DND-41 (cell line): ENCODE results near the gene TFEB.

ENCODE experiments used
- ATAC-seq: fragments of 200-7000 bp; cut with Tn5 transposase; 3 replicates; pipeline ENCODE4 v1.9.1; 2021; ENCODE audit warnings: low read depth; ENCODE audit not compliant: insufficient read depth
- DNase-seq: peaks from one replicate; pipeline ENCODE4 v3.0.0-alpha.2; 2020
- H2AFZ ChIP-seq: 2 replicates; pipeline ENCODE4 v1.6.0; 2012; ENCODE audit warnings: low read depth, low read length
- H3K27ac ChIP-seq: 2 replicates; pipeline ENCODE4 v1.5.1; 2012; ENCODE audit warnings: low read length, inconsistent platforms
- H3K27me3 ChIP-seq: fragments of 200-600 bp; sonication (generic); 2 replicates; pipeline ENCODE4 v1.6.0; 2012; ENCODE audit warnings: low read length, mild to moderate bottlenecking, inconsistent platforms; ENCODE audit not compliant: insufficient read depth, poor library complexity
- H3K36me3 ChIP-seq: 2 replicates; pipeline ENCODE4 v1.5.1; 2012; ENCODE audit warnings: low read length, inconsistent platforms; ENCODE audit not compliant: insufficient read depth
- H3K4me1 ChIP-seq: 2 replicates; pipeline ENCODE4 v1.5.1; 2012; ENCODE audit warnings: mild to moderate bottlenecking, low read length; ENCODE audit not compliant: insufficient read depth
- H3K4me2 ChIP-seq: 2 replicates; pipeline ENCODE4 v1.6.0; 2012; ENCODE audit warnings: mild to moderate bottlenecking, moderate library complexity, low read length, inconsistent platforms; ENCODE audit not compliant: insufficient read depth
- H3K4me3 ChIP-seq, 2 experiments: fragments of 200-600 bp in 1 of 2; shearing (Covaris generic) in 1 of 2; 2 replicates each; pipeline ENCODE4 v1.5.1; 2012 to 2016; ENCODE audit warnings: inconsistent platforms in 2 of 2, low read length in 2 of 2, mild to moderate bottlenecking in 2 of 2, low read depth in 1 of 2, moderate library complexity in 1 of 2
- H3K79me2 ChIP-seq: 2 replicates; pipeline ENCODE4 v1.6.0; 2012; ENCODE audit warnings: low read length, inconsistent platforms; ENCODE audit not compliant: insufficient read depth
- H3K9ac ChIP-seq: 2 replicates; pipeline ENCODE4 v1.6.0; 2012; ENCODE audit warnings: low read depth, mild to moderate bottlenecking, inconsistent platforms, low read length, moderate library complexity
- H3K9me3 ChIP-seq: 2 replicates; pipeline ENCODE4 v1.5.1; 2012; ENCODE audit warnings: low read length, moderate library complexity, mild to moderate bottlenecking, inconsistent platforms; ENCODE audit not compliant: insufficient read depth, severe bottlenecking
- H4K20me1 ChIP-seq: 2 replicates; pipeline ENCODE4 v1.6.0; 2012; ENCODE audit warnings: low read length; ENCODE audit not compliant: insufficient read depth
- EZH2 ChIP-seq: IDR thresholded peaks from 3 replicates; pipeline ENCODE4 v1.6.1; 2012; ENCODE audit warnings: borderline replicate concordance, low read depth, mild to moderate bottlenecking, moderate library complexity, low read length, inconsistent platforms; ENCODE audit not compliant: severe bottlenecking
- TF ChIP-seq, protein P1 (sequence below): IDR thresholded peaks from 2 replicates; pipeline ENCODE4 v1.5.1; 2012; ENCODE audit warnings: borderline replicate concordance, low read length, moderate library complexity, mild to moderate bottlenecking; ENCODE audit not compliant: poor library complexity, severe bottlenecking; ENCODE audit errors: extremely low read depth

The TFEB gene

DNA sequence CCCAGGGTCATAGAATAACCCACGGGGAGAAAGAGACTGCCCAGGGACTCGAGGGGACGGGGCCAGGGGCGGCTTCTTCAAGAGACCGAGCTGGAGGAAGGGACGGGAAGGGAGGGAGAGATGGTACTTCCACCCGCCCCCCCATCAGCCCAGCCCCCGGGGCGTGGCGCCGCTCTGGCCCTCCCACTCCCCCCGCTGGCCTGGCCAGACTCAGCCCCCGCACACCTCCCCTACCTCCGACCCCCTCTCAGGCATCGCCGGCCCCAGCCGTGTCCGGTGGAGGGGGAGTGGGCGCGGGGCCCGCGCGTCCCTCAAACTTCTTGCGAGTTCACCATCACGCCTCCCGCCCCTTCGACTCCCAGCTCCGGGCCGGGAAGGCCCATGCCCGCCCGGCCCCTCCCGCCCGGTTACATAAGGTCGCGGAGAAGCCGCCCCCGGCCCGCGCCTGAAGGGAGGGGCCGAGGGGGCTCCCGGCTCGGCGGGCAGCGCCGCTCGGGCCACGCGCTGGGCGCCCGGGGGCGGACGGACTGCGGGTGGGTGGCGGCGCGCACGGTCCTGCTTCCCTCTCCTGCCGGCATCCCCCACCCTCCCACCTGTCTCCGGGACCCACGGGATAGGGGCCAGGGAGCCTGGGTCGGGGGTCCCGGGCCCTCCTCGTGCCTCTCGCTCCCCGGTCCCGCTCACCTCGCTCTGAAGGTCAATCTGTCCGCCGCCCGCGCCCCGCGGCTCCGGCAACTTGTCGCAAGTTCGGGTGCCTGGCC lies 562 bp downstream of the TFEB start:
- Histone ChIP-seq H3K4me2 (peak overlapping the region; percentile 66), H3K9ac (peak overlapping the region; percentile 76), H2AFZ (peak overlapping the region; percentile 78), H3K36me3 (no peaks in the 10 kb centered on the region; the same call in 1 of the 2 replicates), H3K9me3 (no peaks in the 10 kb centered on the region), H3K27ac (no peak overlapping the region; the same call in 1 of the 2 replicates), H4K20me1 (peaks cover 16% of the 10 kb centered on the region), H3K79me2 (no peaks in the 10 kb centered on the region), H3K27me3 (no peaks in the 10 kb centered on the region), H3K4me1 (peaks cover 31% of the 10 kb centered on the region), H3K4me3 (peak overlapping the region; percentile 48 to 84; a peak in 3 of 4 replicates)
- TF ChIP-seq, protein P1, sequence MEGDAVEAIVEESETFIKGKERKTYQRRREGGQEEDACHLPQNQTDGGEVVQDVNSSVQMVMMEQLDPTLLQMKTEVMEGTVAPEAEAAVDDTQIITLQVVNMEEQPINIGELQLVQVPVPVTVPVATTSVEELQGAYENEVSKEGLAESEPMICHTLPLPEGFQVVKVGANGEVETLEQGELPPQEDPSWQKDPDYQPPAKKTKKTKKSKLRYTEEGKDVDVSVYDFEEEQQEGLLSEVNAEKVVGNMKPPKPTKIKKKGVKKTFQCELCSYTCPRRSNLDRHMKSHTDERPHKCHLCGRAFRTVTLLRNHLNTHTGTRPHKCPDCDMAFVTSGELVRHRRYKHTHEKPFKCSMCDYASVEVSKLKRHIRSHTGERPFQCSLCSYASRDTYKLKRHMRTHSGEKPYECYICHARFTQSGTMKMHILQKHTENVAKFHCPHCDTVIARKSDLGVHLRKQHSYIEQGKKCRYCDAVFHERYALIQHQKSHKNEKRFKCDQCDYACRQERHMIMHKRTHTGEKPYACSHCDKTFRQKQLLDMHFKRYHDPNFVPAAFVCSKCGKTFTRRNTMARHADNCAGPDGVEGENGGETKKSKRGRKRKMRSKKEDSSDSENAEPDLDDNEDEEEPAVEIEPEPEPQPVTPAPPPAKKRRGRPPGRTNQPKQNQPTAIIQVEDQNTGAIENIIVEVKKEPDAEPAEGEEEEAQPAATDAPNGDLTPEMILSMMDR: no peak
- TF ChIP-seq EZH2: no peak
- ATAC-seq (peak; percentile 56), DNase-seq (peak; percentile 70)

DNA sequence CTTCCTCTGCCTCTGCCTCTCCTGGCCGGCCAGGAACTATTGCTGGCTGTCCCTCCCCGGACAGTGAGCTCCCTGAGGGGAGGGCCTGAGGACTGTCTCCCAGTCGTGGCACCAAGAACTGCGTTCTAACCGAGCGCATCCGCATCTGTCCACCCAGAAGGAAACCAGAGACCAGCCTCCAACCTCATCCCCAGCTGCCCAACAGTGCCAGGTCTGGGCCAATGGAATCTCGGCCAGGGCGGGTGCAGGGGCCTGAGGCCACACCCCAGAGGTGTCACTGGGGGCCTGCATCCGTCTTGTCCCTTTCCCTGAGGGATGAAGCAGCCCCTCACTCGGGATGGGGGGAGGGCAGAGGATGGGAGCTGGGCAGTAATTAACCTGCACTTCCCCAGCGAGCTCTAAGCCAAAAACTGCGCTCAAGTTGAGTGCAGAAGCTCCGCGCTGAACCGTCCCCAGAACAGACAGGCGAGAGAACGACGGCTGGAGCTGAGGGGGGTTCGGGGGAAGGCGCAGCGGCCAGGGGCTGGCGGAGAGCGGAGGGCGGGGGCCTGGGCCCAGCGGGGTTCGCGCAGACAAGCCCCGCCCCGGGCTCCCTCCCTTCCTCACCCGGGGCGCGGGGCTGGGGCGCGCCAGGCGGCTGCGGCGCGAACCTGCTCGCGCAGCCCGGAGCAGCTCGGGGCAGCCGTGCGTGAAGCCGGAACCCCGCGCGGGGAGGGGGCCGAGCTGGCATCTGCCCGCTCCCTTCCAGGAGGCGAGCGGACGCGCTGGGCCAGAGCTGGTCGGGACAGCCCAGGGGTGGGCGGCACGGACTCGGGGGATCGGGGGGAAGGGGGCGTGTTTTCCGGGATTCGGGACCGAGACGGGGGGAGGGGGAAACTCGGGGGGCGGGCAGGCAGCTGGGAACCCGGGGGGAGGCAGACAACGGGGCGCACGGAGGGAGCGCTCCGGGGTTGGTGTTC lies 1.4 kb downstream of the TFEB start:
- Histone ChIP-seq H3K4me3 (peak overlapping the region; percentile 48 to 84; a peak in 3 of 4 replicates), H3K4me1 (peaks cover 31% of the 10 kb centered on the region), H3K36me3 (no peaks in the 10 kb centered on the region; the same call in 1 of the 2 replicates), H3K27ac (no peak overlapping the region; the same call in 1 of the 2 replicates), H3K79me2 (no peaks in the 10 kb centered on the region), H4K20me1 (peaks cover 16% of the 10 kb centered on the region), H3K9ac (peak overlapping the region; percentile 76), H3K27me3 (no peaks in the 10 kb centered on the region), H2AFZ (peak overlapping the region; percentile 83), H3K9me3 (no peaks in the 10 kb centered on the region), H3K4me2 (peak overlapping the region; percentile 66)
- DNase-seq (peak; percentile 71), ATAC-seq (peak; percentile 76)
- TF ChIP-seq, protein P1: peak; percentile 15
- TF ChIP-seq EZH2: no peak

DNA sequence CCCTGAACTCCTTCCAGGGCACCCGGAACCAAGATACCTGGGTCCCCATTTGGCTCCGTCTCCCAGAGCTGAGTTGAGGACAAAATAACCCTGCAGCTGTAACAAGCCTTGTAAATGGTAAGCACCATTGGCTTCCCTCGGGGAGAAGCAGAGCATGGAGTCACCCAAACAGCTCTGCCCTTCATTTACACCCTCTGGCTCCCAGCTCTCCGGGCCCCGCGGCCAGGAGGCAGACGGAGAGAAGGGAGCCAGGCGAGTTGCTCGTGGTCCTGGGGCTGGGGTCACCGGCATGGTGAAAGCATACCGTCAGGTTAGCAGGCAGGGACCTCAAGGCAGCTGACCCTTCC lies 2.1 kb downstream of the TFEB start:
- no peak overlapping the region; the same call in 1 of the 2 replicates for H3K9ac ChIP-seq
- DNase-seq (no peak), ATAC-seq (no peak)
- H2AFZ ChIP-seq: no peak overlapping the region
- TF ChIP-seq, protein P1: no peak
- TF ChIP-seq EZH2: no peak
- H3K4me1 ChIP-seq: peaks cover 31% of the 10 kb centered on the region
- H3K36me3 ChIP-seq: no peaks in the 10 kb centered on the region; the same call in 1 of the 2 replicates
- H3K4me3 ChIP-seq: peak overlapping the region in 1 of 2 experiments; percentile 84; a peak in 1 of 4 replicates
- no peaks in the 10 kb centered on the region for H3K27me3 ChIP-seq
- H3K4me2 ChIP-seq: peak overlapping the region; percentile 66
- H3K79me2 ChIP-seq: no peaks in the 10 kb centered on the region
- H3K9me3 ChIP-seq: no peaks in the 10 kb centered on the region
- H4K20me1 ChIP-seq: peaks cover 16% of the 10 kb centered on the region
- H3K27ac ChIP-seq: no peak overlapping the region
